DND-41 (cell line): ENCODE results near the gene POU2F3.

Source experiments
- ATAC-seq: fragments of 200-7000 bp; cut with Tn5 transposase; 3 replicates; pipeline ENCODE4 v1.9.1; 2021; ENCODE audit warnings: low read depth; ENCODE audit not compliant: insufficient read depth
- DNase-seq: peaks from one replicate; pipeline ENCODE4 v3.0.0-alpha.2; 2020
- H2AFZ ChIP-seq: 2 replicates; pipeline ENCODE4 v1.6.0; 2012; ENCODE audit warnings: low read depth, low read length
- H3K27ac ChIP-seq: 2 replicates; pipeline ENCODE4 v1.5.1; 2012; ENCODE audit warnings: low read length, inconsistent platforms
- H3K27me3 ChIP-seq: fragments of 200-600 bp; sonication (generic); 2 replicates; pipeline ENCODE4 v1.6.0; 2012; ENCODE audit warnings: low read length, mild to moderate bottlenecking, inconsistent platforms; ENCODE audit not compliant: insufficient read depth, poor library complexity
- H3K36me3 ChIP-seq: 2 replicates; pipeline ENCODE4 v1.5.1; 2012; ENCODE audit warnings: low read length, inconsistent platforms; ENCODE audit not compliant: insufficient read depth
- H3K4me1 ChIP-seq: 2 replicates; pipeline ENCODE4 v1.5.1; 2012; ENCODE audit warnings: mild to moderate bottlenecking, low read length; ENCODE audit not compliant: insufficient read depth
- H3K4me2 ChIP-seq: 2 replicates; pipeline ENCODE4 v1.6.0; 2012; ENCODE audit warnings: mild to moderate bottlenecking, moderate library complexity, low read length, inconsistent platforms; ENCODE audit not compliant: insufficient read depth
- H3K4me3 ChIP-seq, 2 experiments: fragments of 200-600 bp in 1 of 2; shearing (Covaris generic) in 1 of 2; 2 replicates each; pipeline ENCODE4 v1.5.1; 2012 to 2016; ENCODE audit warnings: inconsistent platforms in 2 of 2, low read length in 2 of 2, mild to moderate bottlenecking in 2 of 2, low read depth in 1 of 2, moderate library complexity in 1 of 2
- H3K79me2 ChIP-seq: 2 replicates; pipeline ENCODE4 v1.6.0; 2012; ENCODE audit warnings: low read length, inconsistent platforms; ENCODE audit not compliant: insufficient read depth
- H3K9ac ChIP-seq: 2 replicates; pipeline ENCODE4 v1.6.0; 2012; ENCODE audit warnings: low read depth, mild to moderate bottlenecking, inconsistent platforms, low read length, moderate library complexity
- H3K9me3 ChIP-seq: 2 replicates; pipeline ENCODE4 v1.5.1; 2012; ENCODE audit warnings: low read length, moderate library complexity, mild to moderate bottlenecking, inconsistent platforms; ENCODE audit not compliant: insufficient read depth, severe bottlenecking
- H4K20me1 ChIP-seq: 2 replicates; pipeline ENCODE4 v1.6.0; 2012; ENCODE audit warnings: low read length; ENCODE audit not compliant: insufficient read depth
- EZH2 ChIP-seq: IDR thresholded peaks from 3 replicates; pipeline ENCODE4 v1.6.1; 2012; ENCODE audit warnings: borderline replicate concordance, low read depth, mild to moderate bottlenecking, moderate library complexity, low read length, inconsistent platforms; ENCODE audit not compliant: severe bottlenecking
- TF ChIP-seq, protein P1 (sequence below): IDR thresholded peaks from 2 replicates; pipeline ENCODE4 v1.5.1; 2012; ENCODE audit warnings: borderline replicate concordance, low read length, moderate library complexity, mild to moderate bottlenecking; ENCODE audit not compliant: poor library complexity, severe bottlenecking; ENCODE audit errors: extremely low read depth

The POU2F3 gene

DNA sequence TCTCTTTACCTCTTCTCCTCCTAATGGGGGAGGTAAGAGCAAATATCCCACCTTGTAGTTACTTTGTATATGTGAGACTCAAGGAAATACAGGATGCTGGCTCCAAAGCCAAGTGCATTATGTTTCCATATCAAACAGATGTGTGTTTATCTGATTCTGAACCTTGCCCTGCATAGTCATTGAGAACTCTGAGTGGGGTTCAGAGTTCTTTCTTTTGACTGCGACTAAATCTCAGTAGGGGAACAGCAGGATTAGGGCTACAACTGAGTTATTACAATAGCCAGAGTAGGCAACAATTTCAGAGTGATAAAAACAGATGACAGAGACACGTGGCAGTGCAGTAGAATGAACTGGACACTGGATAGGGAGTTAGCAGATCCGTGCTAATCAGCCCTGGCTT is 51.0 kb downstream of the POU2F3 start:
- Histone ChIP-seq H3K4me2 (no peak overlapping the region), H3K27me3 (peaks cover 41% of the 10 kb centered on the region), H2AFZ (no peak overlapping the region), H4K20me1 (peaks cover 3% of the 10 kb centered on the region; the same call in 1 of the 2 replicates), H3K27ac (no peak overlapping the region), H3K36me3 (no peaks in the 10 kb centered on the region), H3K4me3 (no peak overlapping the region), H3K9ac (no peak overlapping the region), H3K9me3 (no peaks in the 10 kb centered on the region), H3K79me2 (no peaks in the 10 kb centered on the region), H3K4me1 (no peaks in the 10 kb centered on the region)
- TF ChIP-seq, protein P1, sequence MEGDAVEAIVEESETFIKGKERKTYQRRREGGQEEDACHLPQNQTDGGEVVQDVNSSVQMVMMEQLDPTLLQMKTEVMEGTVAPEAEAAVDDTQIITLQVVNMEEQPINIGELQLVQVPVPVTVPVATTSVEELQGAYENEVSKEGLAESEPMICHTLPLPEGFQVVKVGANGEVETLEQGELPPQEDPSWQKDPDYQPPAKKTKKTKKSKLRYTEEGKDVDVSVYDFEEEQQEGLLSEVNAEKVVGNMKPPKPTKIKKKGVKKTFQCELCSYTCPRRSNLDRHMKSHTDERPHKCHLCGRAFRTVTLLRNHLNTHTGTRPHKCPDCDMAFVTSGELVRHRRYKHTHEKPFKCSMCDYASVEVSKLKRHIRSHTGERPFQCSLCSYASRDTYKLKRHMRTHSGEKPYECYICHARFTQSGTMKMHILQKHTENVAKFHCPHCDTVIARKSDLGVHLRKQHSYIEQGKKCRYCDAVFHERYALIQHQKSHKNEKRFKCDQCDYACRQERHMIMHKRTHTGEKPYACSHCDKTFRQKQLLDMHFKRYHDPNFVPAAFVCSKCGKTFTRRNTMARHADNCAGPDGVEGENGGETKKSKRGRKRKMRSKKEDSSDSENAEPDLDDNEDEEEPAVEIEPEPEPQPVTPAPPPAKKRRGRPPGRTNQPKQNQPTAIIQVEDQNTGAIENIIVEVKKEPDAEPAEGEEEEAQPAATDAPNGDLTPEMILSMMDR = no peak
- TF ChIP-seq EZH2 = no peak
- ATAC-seq = no peak
- no peak for DNase-seq

DNA sequence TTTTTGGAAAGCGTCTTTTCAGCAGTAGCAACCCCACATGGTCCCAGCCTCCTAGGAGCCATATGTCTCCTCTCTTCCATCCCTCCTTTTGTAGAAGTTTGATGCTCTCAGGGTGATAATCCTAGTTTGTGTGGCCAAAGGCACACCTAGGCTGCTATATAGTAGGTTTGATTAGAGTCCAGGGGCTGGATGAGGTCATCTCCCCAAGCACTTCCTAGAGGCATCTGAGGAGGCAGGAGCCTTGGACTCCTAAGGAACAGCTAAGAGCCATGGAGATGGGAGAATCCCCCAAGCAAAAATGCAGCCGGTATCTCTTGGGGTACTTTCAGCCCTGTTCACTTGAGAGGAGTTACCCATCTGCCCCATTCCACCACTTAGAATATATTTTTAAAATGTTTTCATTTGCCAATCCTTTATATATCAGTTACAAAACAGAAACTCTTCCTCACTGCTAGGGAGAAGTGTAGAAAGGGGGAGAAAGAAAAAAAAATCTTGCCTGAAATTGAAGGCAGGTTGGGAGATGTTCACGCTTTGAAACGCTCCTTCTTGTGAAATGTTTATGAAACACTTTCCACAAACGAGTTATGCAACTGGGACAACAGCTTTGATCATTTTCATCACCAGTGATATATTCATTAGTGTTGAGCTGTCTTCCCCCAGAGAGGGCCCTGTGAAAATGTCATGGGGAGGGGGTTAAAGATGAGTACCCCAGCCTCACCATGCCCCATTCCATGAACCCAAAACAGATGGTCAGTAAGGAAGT is 53.3 kb downstream of the POU2F3 start:
- Histone ChIP-seq H3K4me1 (no peaks in the 10 kb centered on the region), H3K27ac (no peak overlapping the region), H3K36me3 (no peaks in the 10 kb centered on the region), H3K4me2 (no peak overlapping the region), H4K20me1 (peaks cover 3% of the 10 kb centered on the region; the same call in 1 of the 2 replicates), H3K27me3 (peaks cover 41% of the 10 kb centered on the region), H2AFZ (no peak overlapping the region), H3K9me3 (no peaks in the 10 kb centered on the region), H3K4me3 (no peak overlapping the region), H3K79me2 (no peaks in the 10 kb centered on the region), H3K9ac (no peak overlapping the region)
- DNase-seq (no peak), ATAC-seq (no peak)
- TF ChIP-seq, protein P1 = no peak

DNA sequence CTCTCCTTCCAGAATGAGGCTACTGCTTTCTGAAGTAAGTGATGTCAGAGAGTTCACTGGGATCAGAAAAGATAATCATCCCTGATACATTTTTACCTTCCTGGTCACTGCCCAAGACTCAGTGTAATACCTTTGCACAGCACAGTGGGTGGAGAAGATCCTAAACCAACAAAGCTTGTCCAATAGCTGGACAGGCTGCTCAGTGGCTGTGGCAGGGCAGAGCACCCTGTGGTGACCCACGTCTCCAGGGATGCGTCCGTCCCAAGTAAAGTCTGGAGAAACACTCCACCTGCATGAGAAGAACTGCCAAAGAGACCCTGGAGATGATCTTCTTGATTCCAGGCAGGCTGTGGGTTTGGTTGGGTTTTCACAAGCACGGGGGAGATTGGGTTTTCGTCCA is 54.2 kb downstream of the POU2F3 start:
- Histone ChIP-seq H3K4me3 (no peak overlapping the region), H2AFZ (no peak overlapping the region), H4K20me1 (peaks cover 3% of the 10 kb centered on the region; the same call in 1 of the 2 replicates), H3K36me3 (no peaks in the 10 kb centered on the region), H3K79me2 (no peaks in the 10 kb centered on the region), H3K9me3 (no peaks in the 10 kb centered on the region), H3K27me3 (peaks cover 42% of the 10 kb centered on the region), H3K27ac (no peak overlapping the region), H3K4me1 (no peaks in the 10 kb centered on the region), H3K9ac (no peak overlapping the region), H3K4me2 (no peak overlapping the region)
- DNase-seq (no peak), ATAC-seq (no peak)
- TF ChIP-seq, protein P1 = no peak
- TF ChIP-seq EZH2 = no peak
